GM18502 (cell line): ENCODE measurements around the gene FLNA.
A peak's percentile ranks its signal among the peaks of the same experiment; 100 is the strongest.
"Not testable (repeated sequence)": the region's sequence is repeated elsewhere in the genome, so short reads cannot be mapped to it uniquely, and the experiment has no call there.

Experiments used
- ATAC-seq: cut with Tn5 transposase; IDR thresholded peaks from one replicate; pipeline ENCODE4 v1.9.1; 2021; ENCODE audit warnings: mild to moderate bottlenecking; ENCODE audit not compliant: unreplicated experiment, poor library complexity

FLNA gene

GRCh38 chrX:154398668-154399526 lies 24.5 kb upstream of the FLNA start:
- no peak for ATAC-seq

DNA sequence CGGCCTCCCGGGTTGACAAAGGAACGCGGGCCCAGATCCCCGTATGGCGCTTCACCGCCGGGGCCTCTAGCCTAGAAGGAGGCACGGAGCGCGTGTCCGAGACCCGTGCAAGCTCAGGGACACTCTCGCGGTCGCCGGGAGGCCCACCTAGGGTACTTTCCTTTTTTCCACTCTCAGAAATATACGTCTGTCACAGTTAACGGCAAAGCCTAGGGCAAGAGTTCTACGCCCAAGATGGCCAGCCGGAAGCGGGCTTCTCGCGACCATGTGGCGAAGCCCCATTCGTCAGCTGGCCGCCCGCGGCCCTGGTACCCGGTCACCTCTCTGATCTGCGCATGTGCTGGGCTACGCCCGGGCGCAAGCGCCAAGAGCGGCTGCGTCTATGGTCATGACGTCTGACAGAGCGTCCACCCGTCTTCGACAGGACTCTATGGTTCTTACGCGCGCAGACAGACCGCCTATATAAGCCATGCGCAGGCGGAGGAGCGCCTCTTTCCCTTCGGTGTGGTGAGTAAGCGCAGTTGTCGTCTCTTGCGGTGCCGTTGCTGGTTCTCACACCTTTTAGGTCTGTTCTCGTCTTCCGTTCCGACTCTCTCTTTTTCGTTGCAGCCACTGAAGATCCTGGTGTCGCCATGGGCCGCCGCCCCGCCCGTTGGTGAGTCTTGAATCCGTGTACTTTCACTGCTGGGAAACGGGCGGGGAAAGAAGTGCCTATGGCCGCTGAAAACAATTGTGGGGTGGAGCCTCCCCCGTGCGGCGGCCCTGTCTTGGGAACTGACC lies 23.6 kb upstream of the FLNA start, which contains the start of gene RPL10:
Gene RPL10 (plus strand): TSS at position 490 of the 780 bp plus-strand sequence. CDS start 143 bp downstream, at position 633.
- peak; percentile 68 for ATAC-seq

DNA sequence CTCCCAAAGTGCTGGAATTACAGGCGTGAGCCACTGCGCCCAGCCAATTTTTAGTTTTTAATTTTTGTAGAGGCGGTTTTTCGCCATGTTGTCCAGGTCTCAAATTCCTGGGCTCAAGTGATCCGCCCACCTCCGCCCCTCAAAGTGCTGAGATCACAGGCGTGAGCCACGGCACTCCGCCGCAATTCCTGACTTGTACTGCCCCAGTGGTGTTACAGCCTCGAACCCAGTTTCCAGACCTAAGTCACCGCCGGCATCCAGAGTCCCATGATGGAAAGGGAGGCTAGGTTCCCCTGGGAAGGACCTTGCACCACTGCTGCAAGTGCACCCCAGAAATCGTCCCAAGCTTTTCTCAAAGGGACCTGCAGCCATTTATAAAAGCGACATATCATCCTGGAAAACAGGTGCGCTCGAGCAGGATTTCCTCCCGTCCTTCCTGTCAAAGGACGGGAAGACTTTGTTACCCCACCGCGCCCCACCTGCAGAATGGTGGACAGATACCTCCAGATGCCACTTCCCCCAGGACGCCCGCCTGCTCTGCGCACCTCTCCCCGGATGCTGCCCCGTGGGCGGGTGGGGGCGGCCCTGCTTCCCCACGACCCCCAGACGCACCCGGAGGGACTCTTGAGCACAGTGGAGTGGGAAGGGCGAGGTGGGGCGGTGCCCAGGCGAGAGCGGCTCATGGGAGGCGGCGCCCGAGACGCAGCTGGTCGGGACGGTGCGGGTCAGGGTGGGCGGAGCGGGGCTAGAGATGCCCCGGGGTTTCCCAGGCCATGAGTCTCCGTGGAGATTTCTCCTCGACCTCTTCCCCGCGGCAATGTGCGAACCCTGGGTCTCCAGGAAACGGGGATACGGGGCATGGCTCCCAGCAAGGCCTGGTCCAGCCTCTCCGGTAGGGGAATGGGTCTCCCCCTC lies 22.8 kb upstream of the FLNA start:
- ATAC-seq, result peak; percentile 52

DNA sequence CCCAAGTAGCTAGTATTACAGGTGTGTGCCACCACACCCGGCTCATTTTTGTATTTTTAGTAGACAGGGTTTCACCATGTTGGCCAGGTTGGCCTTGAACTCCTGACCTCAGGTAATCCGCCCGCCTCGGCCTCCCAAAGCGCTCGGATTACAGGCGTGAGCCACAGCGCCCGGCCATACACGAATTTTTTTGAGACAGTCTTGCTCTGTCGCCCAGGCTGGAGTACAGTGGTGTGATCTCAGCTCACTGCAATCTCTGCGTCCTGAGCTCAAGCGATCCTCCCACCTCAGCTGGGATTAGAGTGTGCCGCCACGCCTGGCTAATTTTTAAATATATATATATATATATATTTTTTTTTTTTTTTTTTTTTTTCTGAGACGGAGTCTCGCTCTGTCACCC lies 21.9 kb upstream of the FLNA start:
- ATAC-seq, result not testable (repeated sequence)

DNA sequence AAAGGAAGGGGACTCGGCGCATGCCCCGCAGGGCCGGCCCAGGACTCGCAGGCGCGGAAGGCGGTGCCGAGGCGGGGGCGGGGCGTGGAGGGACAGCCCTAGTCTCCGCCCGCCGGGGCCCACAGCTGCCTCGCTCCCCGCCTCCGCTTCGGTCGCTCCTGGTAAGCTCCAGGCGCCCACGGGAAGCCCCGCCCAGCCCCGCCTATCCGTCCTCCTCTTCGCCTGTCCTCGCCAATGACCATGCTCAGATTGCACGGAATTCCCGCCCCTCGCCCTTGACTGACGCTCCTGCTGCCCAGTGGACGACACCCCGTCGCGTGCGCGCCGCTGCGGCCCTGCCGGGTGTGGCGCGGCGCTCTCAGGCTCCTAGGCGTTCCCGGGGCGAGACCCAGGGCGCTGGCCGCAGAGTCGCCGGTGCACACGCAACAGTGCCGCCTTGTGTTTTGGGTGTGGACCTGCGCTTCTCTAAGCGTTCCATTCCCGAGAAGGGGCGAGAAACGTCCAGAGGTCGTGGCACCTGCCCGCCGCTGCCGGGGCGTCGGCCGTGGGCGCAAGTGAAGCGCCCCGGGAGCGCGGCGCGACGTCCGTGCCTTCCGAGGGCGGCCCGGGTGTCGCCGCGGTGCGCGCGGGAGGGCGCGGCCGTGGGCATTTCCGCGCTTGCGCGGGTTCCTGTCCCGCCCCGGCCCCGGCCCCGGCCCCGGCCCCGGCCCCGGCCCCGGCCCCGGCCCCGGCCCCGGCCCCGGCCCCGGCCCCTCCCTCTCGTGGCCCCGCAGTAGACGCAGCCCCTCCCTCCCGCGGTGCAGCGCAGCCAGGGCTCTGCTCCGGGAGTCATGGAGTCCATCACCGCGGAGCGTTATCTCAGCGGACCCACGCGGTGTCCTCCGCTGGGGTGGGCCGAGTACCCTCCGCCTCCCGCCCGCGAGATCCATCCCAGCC lies 15.6 kb upstream of the FLNA start:
- ATAC-seq, result peak; percentile 69

DNA sequence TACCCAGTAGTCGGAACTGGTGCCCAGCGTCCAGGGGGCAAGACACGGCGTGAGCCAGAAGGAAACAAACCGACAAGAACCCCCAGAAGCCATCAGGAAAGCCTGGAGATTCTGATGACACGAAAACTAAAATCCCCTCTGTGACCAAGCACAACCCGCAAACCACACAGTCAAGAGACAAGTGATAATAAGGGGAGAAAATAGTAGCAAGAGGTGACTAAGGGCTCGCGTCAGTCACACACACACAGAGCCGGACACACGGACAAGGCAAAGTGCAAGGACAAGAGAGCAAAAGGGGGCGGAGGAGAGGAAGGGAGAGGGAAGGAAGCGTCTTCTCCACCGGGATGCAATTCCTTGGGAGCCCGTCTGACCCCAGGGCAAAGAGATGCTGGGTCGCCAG lies 14.2 kb upstream of the FLNA start:
- not testable (repeated sequence) for ATAC-seq

DNA sequence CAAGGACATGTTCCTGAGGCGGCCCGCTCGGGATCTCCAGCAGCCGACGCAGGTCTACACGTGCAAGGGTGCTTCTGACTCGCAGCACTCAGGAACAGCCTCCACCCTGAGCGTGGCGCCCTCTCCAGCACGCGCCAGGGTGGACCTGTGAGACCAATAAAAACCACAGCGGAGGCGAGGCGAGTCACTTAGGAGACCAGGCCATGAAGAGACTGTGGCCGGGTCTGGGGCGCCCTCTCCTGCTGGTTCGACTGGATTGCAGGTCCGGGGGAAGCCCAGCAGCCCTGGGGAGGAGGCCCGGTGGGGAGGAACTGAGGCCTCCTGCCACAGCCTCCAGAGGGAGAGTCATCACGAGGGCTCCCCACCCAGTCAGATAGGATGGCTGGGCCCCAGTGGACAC lies 13.7 kb upstream of the FLNA start:
- ATAC-seq, result peak; percentile 29

GRCh38 chrX:154384284-154384892 lies 10.0 kb upstream of the FLNA start:
- no peak for ATAC-seq

DNA sequence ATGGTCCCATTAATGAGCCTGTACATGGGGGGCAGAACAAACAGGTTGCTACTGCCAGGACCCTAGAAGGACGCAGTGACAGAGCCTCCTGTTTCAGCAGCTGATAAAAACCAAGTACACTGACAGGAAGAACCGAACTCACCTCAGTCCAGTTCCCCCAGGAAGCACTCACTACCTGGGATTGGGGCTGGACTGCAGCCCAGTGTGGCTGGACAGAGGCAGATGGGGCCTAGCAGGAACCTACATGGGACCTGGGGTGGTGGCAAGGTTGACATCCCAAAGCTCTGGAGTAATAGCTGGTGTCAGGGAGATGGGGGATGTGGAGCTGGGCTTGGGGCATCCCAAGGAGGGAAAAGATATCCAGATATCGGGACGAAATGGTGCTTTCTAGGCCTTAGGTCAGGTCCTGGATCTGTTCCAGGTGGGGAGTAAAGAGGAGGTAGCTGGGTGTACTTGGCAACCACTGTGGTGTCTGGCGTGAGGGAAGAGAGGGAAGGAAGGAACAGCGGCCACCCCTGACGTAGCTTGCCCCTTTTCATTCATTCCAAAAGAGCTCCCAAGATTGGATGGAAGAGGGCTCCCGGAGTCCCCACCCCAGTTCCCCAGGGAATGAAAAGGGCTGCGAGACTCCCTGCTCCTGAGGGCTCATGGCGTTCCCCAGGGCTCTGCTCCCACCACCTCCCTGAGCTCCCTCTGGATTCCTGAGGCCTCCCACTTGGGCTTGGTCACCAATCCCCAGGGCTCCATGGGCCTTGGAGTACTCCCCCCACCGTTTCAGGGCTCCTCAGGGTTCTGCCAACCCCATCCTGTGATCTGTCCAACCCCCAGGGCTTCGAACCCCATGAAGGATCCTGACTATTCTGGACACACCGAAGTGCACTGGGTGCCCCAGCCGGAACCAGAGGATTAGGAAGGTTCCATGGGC lies 9.2 kb upstream of the FLNA start:
- no peak for ATAC-seq

DNA sequence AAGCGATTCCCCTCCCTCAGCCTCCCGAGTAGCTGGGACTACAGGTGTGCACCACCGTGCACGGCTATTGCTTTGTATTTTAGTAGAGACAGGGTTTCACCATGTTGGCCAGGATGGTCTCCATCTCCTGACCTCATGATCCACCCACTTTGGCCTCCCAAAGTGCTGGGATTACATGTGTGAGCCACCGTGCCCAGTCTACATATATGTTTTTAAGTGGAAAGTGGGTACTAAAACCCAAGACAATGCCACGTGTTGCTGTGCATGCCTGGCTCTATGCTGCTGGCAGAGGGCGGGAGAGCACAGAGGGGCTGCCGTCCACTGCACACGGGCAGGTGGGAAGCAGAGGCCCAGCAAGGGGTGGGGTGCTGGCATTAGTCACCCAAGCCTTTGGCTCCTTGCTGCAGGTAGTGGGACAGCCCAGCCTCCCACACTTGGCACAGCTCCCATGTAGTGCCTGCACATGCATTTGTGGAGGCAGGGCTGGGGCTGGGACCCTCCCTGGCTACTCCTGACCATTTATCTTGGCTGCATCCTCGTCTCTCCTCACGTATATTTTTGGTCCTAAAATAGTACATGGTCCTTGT lies 8.1 kb upstream of the FLNA start:
- ATAC-seq, result no peak

GRCh38 chrX:154381271-154381670 lies 6.8 kb upstream of the FLNA start:
- ATAC-seq, result no peak

DNA sequence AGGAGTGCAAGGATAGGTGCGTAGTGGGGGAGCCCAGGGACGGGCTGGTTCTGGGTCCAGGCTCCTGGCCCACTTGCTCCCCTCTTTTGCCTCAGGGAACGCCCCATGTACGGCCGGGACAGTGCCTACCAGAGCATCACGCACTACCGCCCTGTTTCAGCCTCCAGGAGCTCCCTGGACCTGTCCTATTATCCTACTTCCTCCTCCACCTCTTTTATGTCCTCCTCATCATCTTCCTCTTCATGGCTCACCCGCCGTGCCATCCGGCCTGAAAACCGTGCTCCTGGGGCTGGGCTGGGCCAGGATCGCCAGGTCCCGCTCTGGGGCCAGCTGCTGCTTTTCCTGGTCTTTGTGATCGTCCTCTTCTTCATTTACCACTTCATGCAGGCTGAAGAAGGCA lies 6.4 kb upstream of the FLNA start:
- ATAC-seq, result no peak

- no peak for ATAC-seq
Observed at GRCh38 chrX:154380153-154380552, 5.7 kb upstream of the FLNA start.

- ATAC-seq, result no peak
Observed at GRCh38 chrX:154379569-154379951, 5.1 kb upstream of the FLNA start.

GRCh38 chrX:154378799-154379568 lies 4.5 kb upstream of the FLNA start, which contains the start of gene EMD:
Gene EMD (plus strand): TSS chrX:154379295. CDS start chrX:154379485, 190 bp downstream.
- peak; percentile 82 for ATAC-seq

DNA sequence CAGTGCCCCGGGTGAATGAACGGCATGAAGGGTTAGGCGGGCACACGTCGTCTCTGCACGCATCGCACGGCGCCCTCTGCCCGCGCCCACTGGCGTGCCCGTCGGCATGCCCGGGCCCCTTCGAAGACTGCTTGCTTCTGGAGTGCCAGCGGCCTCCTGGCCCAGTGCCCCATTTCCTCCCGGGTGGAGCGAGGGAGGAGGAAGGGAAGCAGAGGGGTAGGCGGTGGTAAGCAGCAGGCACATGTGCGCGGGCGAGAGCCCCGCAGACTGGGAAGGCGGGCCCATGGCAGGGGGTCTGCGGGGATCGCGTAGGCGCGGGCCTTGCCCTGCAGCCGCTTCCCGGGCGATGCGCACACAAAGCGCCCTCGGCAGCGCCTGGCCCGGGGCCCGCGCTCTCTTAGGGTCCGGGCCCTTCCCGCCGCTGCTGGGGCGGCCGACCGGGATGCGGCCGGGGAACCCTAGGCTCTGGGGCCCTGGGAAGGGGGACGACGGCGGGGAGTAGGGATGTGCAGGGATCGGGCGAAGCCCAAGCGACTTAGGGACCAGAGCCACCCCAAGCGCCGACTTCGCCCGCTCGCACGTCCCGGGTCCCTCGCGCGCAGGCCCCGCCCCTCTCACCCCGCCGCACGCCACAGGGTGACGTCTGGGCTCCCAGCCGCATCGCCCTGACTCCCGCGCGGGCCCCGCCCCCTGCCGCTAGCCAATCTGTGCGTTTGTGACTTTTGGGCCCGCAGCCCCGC lies 3.8 kb upstream of the FLNA start:
- peak; percentile 1 for ATAC-seq
